Measurements from ENCODE around the gene AGO4.

DNA sequence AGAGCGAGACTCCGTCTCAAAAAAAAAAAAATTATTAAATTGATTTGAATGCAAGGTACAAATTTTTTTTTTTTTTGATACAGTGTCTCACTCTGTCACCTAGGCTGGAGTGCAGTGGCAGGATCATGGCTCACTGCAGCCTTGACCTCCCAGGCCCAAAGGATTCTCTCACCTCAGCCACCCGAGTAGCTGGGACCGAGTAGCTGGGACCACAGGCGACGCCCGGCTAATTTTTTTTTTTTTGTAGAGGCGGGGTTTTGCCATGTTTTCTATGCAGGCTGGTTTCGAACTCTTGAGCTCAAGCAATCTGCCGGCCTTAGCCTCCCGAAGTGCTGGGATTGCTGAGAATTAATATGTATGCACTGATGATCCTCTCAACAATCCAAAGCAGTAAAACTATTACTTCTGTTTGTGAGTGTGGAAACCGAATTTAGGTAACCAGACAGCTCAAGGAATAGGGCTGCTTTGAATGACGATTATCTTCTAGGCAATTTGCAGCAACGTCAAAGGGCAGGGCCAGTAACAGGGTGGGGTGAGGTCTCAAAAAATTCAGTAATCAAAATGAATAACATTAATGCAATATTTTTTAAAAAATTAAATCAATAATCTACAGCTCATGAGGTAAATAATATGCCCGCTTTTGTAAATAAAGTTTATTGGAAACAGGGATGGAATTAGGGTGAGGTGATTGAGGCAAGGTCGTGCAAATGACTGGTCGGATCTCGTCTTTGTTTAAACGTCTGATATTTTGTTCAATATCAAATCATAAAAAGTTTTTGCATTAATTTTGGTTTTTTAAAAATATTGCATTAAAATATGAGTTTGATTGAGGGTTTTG lies 39.2 kb upstream of the AGO4 start:
- TF ChIP-seq EZH2 (IDR thresholded peaks at IDR 0.05; ENCODE audit: borderline replicate concordance, low read length): no peak
- TF ChIP-seq, protein P1, sequence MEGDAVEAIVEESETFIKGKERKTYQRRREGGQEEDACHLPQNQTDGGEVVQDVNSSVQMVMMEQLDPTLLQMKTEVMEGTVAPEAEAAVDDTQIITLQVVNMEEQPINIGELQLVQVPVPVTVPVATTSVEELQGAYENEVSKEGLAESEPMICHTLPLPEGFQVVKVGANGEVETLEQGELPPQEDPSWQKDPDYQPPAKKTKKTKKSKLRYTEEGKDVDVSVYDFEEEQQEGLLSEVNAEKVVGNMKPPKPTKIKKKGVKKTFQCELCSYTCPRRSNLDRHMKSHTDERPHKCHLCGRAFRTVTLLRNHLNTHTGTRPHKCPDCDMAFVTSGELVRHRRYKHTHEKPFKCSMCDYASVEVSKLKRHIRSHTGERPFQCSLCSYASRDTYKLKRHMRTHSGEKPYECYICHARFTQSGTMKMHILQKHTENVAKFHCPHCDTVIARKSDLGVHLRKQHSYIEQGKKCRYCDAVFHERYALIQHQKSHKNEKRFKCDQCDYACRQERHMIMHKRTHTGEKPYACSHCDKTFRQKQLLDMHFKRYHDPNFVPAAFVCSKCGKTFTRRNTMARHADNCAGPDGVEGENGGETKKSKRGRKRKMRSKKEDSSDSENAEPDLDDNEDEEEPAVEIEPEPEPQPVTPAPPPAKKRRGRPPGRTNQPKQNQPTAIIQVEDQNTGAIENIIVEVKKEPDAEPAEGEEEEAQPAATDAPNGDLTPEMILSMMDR (conservative IDR thresholded peaks at IDR 0.05 in 1 of 2, IDR thresholded peaks at IDR 0.05 in 1 of 2; ENCODE audit: extremely low read depth in 1 of 2, insufficient read depth in 1 of 2, low read depth in 1 of 2, low read length in 2 of 2): no peak

Measured in mammary epithelial cell (primary cell).